H1 (cell line): ENCODE data around the gene SYN1. TPM values are rescaled to one million over a fixed set of nuclear protein-coding genes. Genes with fewer than 3 reads are reported as not detected.

ENCODE experiments used
- CTCF ChIA-PET: fragments of 300-600 bp; sonication (Branson Sonifier 250); formaldehyde crosslinking; loops from one replicate; lab custom pipeline; 2021; ENCODE audit not compliant: partially characterized antibody; lab: Charles Lee
- POLR2A ChIA-PET: fragments of 300-600 bp; sonication (Branson Sonifier 250); formaldehyde crosslinking; loops from one replicate; lab custom pipeline; 2021; ENCODE audit warnings: inconsistent platforms; ENCODE audit not compliant: partially characterized antibody; lab: Charles Lee
- DNase-seq, 2 experiments: peaks; one replicate each; pipeline versions ENCODE4 v3.0.0 to v3.0.0-alpha.2; 2010 to 2022; ENCODE audit warnings: low spot score in 2 of 2, low read depth in 1 of 2, mixed read lengths in 1 of 2
- FAIRE-seq: peaks from 2 replicates; lab custom pipeline; 2011; peaks lifted over from hg19 to GRCh38; lab: Jason Lieb, UNC
- H2AFZ ChIP-seq: 2 replicates; pipeline ENCODE4 v1.8.1; 2012; ENCODE audit warnings: low read length, inconsistent platforms
- H2AK5ac ChIP-seq: 2 replicates; pipeline ENCODE4 v1.6.1; 2013; ENCODE audit warnings: low read depth, low read length
- H2BK120ac ChIP-seq: replicated peaks from 2 replicates; pipeline ENCODE3; 2013; ENCODE audit warnings: low read depth, low read length, inconsistent platforms
- H2BK12ac ChIP-seq: 2 replicates; pipeline ENCODE4 v1.6.1; 2013; ENCODE audit warnings: low read depth, low read length
- H2BK15ac ChIP-seq: 2 replicates; pipeline ENCODE4 v1.6.1; 2013; ENCODE audit warnings: low read length
- H2BK20ac ChIP-seq: 2 replicates; pipeline ENCODE4 v1.6.1; 2013; ENCODE audit warnings: low read length
- H2BK5ac ChIP-seq: 2 replicates; pipeline ENCODE4 v1.6.1; 2013; ENCODE audit warnings: low read depth, low read length
- H3K14ac ChIP-seq: 2 replicates; pipeline ENCODE4 v1.6.1; 2013; ENCODE audit warnings: inconsistent platforms; ENCODE audit not compliant: insufficient read length
- H3K18ac ChIP-seq: 2 replicates; pipeline ENCODE4 v1.6.1; 2013; ENCODE audit warnings: low read length; ENCODE audit errors: extremely low read depth
- H3K23ac ChIP-seq: 2 replicates; pipeline ENCODE4 v1.6.1; 2013; ENCODE audit warnings: inconsistent platforms; ENCODE audit not compliant: insufficient read length
- H3K23me2 ChIP-seq: 2 replicates; pipeline ENCODE4 v1.6.1; 2013; ENCODE audit warnings: low read depth, low read length
- H3K27ac ChIP-seq: 2 replicates; pipeline ENCODE4 v1.6.1; 2011; ENCODE audit warnings: low read depth, low read length, inconsistent platforms
- H3K27me3 ChIP-seq, 4 experiments: replicated peaks in 1 of 4; 1 replicate in 1 of 4; 2 replicates in 3 of 4; pipeline versions ENCODE4 v1.6.1 to v1.8.1; 2011 to 2013; ENCODE audit warnings: low read length in 3 of 4, mild to moderate bottlenecking in 3 of 4, inconsistent platforms in 2 of 4, mixed read lengths in 2 of 4, moderate library complexity in 1 of 4; ENCODE audit not compliant: control insufficient read depth in 3 of 4, insufficient read depth in 3 of 4; ENCODE audit errors: extremely low read depth in 1 of 4
- H3K36me3 ChIP-seq, 4 experiments: 2 replicates each; pipeline versions ENCODE4 v1.6.1 to v1.8.1; 2011 to 2013; ENCODE audit warnings: mild to moderate bottlenecking in 4 of 4, low read length in 3 of 4, moderate library complexity in 2 of 4, control low read depth in 1 of 4, inconsistent platforms in 1 of 4; ENCODE audit not compliant: insufficient read depth in 4 of 4, control insufficient read depth in 2 of 4
- H3K4ac ChIP-seq: replicated peaks from 2 replicates; pipeline ENCODE3; 2013; ENCODE audit warnings: low read length, low read depth, mixed read lengths, inconsistent platforms; ENCODE audit not compliant: insufficient read length
- H3K4me1 ChIP-seq, 4 experiments: replicated peaks in 1 of 4; 1 replicate in 1 of 4; 2 replicates in 3 of 4; pipeline versions ENCODE4 v1.6.1 to v1.8.1; 2011 to 2013; ENCODE audit warnings: low read length in 3 of 4, inconsistent platforms in 2 of 4, mixed read lengths in 1 of 4; ENCODE audit not compliant: insufficient read depth in 4 of 4, control insufficient read depth in 3 of 4
- H3K4me2 ChIP-seq, 2 experiments: 2 replicates each; pipeline versions ENCODE4 v1.6.1 to v1.8.1; 2011 to 2013; ENCODE audit warnings: low read depth in 2 of 2, low read length in 2 of 2, control low read depth in 1 of 2, inconsistent platforms in 1 of 2, mild to moderate bottlenecking in 1 of 2; ENCODE audit not compliant: insufficient read depth in 1 of 2
- H3K4me3 ChIP-seq, 4 experiments: fragments of 200-600, 300-600 bp in 1 of 4; sonication (generic), shearing (Covaris generic), sonication (Bioruptor Twin) in 1 of 4; 2 replicates each; pipeline versions ENCODE4 v1.5.1 to v1.8.1; 2011 to 2016; ENCODE audit warnings: low read length in 4 of 4, low read depth in 3 of 4, control low read depth in 2 of 4, inconsistent platforms in 2 of 4, mild to moderate bottlenecking in 2 of 4, mixed read lengths in 1 of 4, moderate library complexity in 1 of 4; ENCODE audit not compliant: insufficient read depth in 2 of 4; ENCODE audit errors: extremely low read depth in 1 of 4
- H3K56ac ChIP-seq: replicated peaks from 2 replicates; pipeline ENCODE3; 2013; ENCODE audit warnings: low read depth, mild to moderate bottlenecking, mixed read lengths, low read length, inconsistent platforms; ENCODE audit not compliant: insufficient read length
- H3K79me1 ChIP-seq: 2 replicates; pipeline ENCODE4 v1.6.1; 2013; ENCODE audit warnings: low read depth, low read length, control low read depth
- H3K79me2 ChIP-seq, 2 experiments: 2 replicates each; pipeline versions ENCODE4 v1.6.1 to v1.8.1; 2012 to 2013; ENCODE audit warnings: low read length in 2 of 2, mild to moderate bottlenecking in 2 of 2, inconsistent platforms in 1 of 2; ENCODE audit not compliant: insufficient read depth in 2 of 2, control insufficient read depth in 1 of 2
- H3K9ac ChIP-seq, 4 experiments: replicated peaks in 1 of 4; 1 replicate in 1 of 4; 2 replicates in 3 of 4; pipeline versions ENCODE4 v1.6.1 to v1.8.1; 2011 to 2013; ENCODE audit warnings: low read depth in 3 of 4, low read length in 3 of 4, control low read depth in 2 of 4, mild to moderate bottlenecking in 2 of 4, moderate library complexity in 2 of 4, inconsistent platforms in 1 of 4; ENCODE audit errors: extremely low read depth in 1 of 4
- H3K9me3 ChIP-seq, 2 experiments: 2 replicates each; pipeline versions ENCODE4 v1.6.1 to v1.8.1; 2012 to 2013; ENCODE audit warnings: mild to moderate bottlenecking in 2 of 2, moderate library complexity in 2 of 2, control low read depth in 1 of 2, inconsistent platforms in 1 of 2, low read depth in 1 of 2, low read length in 1 of 2, mixed read lengths in 1 of 2; ENCODE audit not compliant: insufficient read depth in 2 of 2
- H4K20me1 ChIP-seq, 2 experiments: replicated peaks in 1 of 2; 2 replicates each; pipeline versions ENCODE3 to v1.8.1; 2011 to 2013; ENCODE audit warnings: inconsistent platforms in 2 of 2, low read length in 2 of 2, mild to moderate bottlenecking in 1 of 2; ENCODE audit not compliant: insufficient read depth in 2 of 2, control insufficient read depth in 1 of 2
- H4K5ac ChIP-seq: 2 replicates; pipeline ENCODE4 v1.6.1; 2013; ENCODE audit warnings: low read length, low read depth, mixed read lengths, inconsistent platforms; ENCODE audit not compliant: insufficient read length
- H4K8ac ChIP-seq: 2 replicates; pipeline ENCODE4 v1.8.0; 2013; ENCODE audit warnings: mild to moderate bottlenecking, moderate library complexity, low read length, inconsistent platforms; ENCODE audit not compliant: insufficient read depth; ENCODE audit errors: extremely low read depth
- H4K91ac ChIP-seq: replicated peaks from 2 replicates; pipeline ENCODE3; 2013; ENCODE audit warnings: low read length, mixed read lengths, inconsistent platforms; ENCODE audit not compliant: insufficient read length
- WGBS, 2 experiments: shearing (Covaris generic) in 1 of 2; methylation state at CpG; one replicate each; pipeline versions ENCODE4 v1.1.6 to v1.1.7; 2013 to 2015; ENCODE audit warnings: low lambda C conversion rate in 2 of 2, mixed read lengths in 2 of 2, inconsistent platforms in 1 of 2, low coverage in 1 of 2, missing lambda C conversion rate in 1 of 2; ENCODE audit not compliant: insufficient replicate concordance in 2 of 2, insufficient coverage in 1 of 2, insufficient read length in 1 of 2; ENCODE audit errors: extremely low coverage in 1 of 2, missing lambda C conversion rate in 1 of 2; 5-methylcytosine and 5-hydroxymethylcytosine counted together
- polyA plus RNA-seq, 7 experiments: library from polyadenylated mRNA; depleted of rRNA in 3 of 7; stranded (reverse) in 5 of 7; unstranded in 2 of 7; fragments of >200 nt in 5 of 7; fragments of 200-250 nt in 2 of 7; gene quantifications; 1 replicate in 5 of 7; 2 replicates in 1 of 7; 4 replicates in 1 of 7; pipeline versions ENCODE4 v1.2.1 to v1.2.3, GENCODE V29; 2011 to 2013; ENCODE audit warnings: missing spikeins in 2 of 7, mixed read lengths in 2 of 7
- total RNA-seq: library from RNA; stranded (reverse); fragmentation: NEBNext Ultra II Directional; extraction: Animal tissue kit (Norgen Biotek cat#: 25700); gene quantifications from 2 replicates; pipeline ENCODE4 v1.2.1, GENCODE V29; 2021

SYN1 gene
- total and polyA plus RNA-seq, 2 of the 8 experiments (the other 6 are each of a cell fraction or from before 2014, with no cell fraction given) = 2.1 to 14.1 TPM

GRCh38 chrX:47571896-47572295 is 47.8 kb downstream of the SYN1 start:
- Histone ChIP-seq H2BK15ac (no peak overlapping the region), H3K18ac (no peak overlapping the region), H3K4ac (no peak overlapping the region), H3K9me3 (no peaks in the 10 kb centered on the region), H4K91ac (no peak overlapping the region), H3K9ac (no peak overlapping the region), H3K4me2 (no peak overlapping the region), H2BK12ac (no peak overlapping the region), H4K8ac (no peak overlapping the region), H3K79me2 (no peaks in the 10 kb centered on the region), H2BK5ac (no peak overlapping the region), H4K20me1 (no peaks in the 10 kb centered on the region), H3K4me3 (no peak overlapping the region), H2BK120ac (no peak overlapping the region), H3K14ac (no peak overlapping the region), H3K27me3 (no peaks in the 10 kb centered on the region), H3K79me1 (no peaks in the 10 kb centered on the region), H3K56ac (no peak overlapping the region), H2AFZ (no peak overlapping the region), H2BK20ac (no peak overlapping the region), H4K5ac (no peak overlapping the region), H3K36me3 (peaks cover 0 to 21% (median 11%) of the 10 kb centered on the region in 4 experiments; a peak in 4 of 8 replicates), H3K4me1 (peaks cover 0 to 14% (median 7%) of the 10 kb centered on the region in 4 experiments; a peak in 5 of 7 replicates), H3K23me2 (peaks cover 7% of the 10 kb centered on the region; the same call in 1 of the 2 replicates), H2AK5ac (no peak overlapping the region), H3K27ac (no peak overlapping the region), H3K23ac (no peak overlapping the region)
- ChIA-PET CTCF (interaction anchor here (1.7 kb wide), 1 partner anchor 72 kb away, joined by 6 read pairs; no protein-coding TSS in a partner anchor), POLR2A (interaction anchor here (0.8 to 2.3 kb wide), 4 partner anchors 9 to 53 kb away, joined by 3 to 9 read pairs (median 4); partner anchors contain the start of gene TIMP1)
- 99% methylated on average over 12 of the region's 13 CpGs; no CpG with 5 or more reads in 1 of the 2 experiments for WGBS, 2 experiments
- no peak for FAIRE-seq
- no peak for DNase-seq
